NB4 (cell line): ENCODE results near the gene PEMT.

ENCODE experiments used
- DNase-seq: peaks from one replicate; pipeline ENCODE4 v3.0.0; 2010; ENCODE audit warnings: low read depth
- H3K4me3 ChIP-seq: one replicate; pipeline ENCODE4 v1.5.1; 2011; ENCODE audit warnings: mild to moderate bottlenecking, low read depth, low read length, moderate library complexity
- CTCF ChIP-seq: IDR thresholded peaks from one replicate; pipeline ENCODE4 v1.5.1; 2012; ENCODE audit warnings: low read depth, low read length
- MYC ChIP-seq: IDR thresholded peaks from 2 replicates; pipeline ENCODE4 v1.6.1; 2011; ENCODE audit warnings: low read depth, low read length
- POLR2A ChIP-seq: IDR thresholded peaks from 2 replicates; pipeline ENCODE4 v1.6.1; 2011; ENCODE audit warnings: mild to moderate bottlenecking; ENCODE audit not compliant: insufficient read length; ENCODE audit errors: extremely low read depth
- TF ChIP-seq, protein P1 (sequence below): IDR thresholded peaks from 2 replicates; pipeline ENCODE4 v1.6.1; 2011; ENCODE audit warnings: low read depth, low read length

PEMT gene

GRCh38 chr17:17515934-17516930 is 75.3 kb downstream of the PEMT start:
- peak; percentile 52 for DNase-seq
- H3K4me3 ChIP-seq, result no peak overlapping the region
- no peak for TF ChIP-seq POLR2A
- no peak for TF ChIP-seq CTCF
- no peak for TF ChIP-seq MYC
- TF ChIP-seq, protein P1, sequence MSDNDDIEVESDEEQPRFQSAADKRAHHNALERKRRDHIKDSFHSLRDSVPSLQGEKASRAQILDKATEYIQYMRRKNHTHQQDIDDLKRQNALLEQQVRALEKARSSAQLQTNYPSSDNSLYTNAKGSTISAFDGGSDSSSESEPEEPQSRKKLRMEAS, result no peak

DNA sequence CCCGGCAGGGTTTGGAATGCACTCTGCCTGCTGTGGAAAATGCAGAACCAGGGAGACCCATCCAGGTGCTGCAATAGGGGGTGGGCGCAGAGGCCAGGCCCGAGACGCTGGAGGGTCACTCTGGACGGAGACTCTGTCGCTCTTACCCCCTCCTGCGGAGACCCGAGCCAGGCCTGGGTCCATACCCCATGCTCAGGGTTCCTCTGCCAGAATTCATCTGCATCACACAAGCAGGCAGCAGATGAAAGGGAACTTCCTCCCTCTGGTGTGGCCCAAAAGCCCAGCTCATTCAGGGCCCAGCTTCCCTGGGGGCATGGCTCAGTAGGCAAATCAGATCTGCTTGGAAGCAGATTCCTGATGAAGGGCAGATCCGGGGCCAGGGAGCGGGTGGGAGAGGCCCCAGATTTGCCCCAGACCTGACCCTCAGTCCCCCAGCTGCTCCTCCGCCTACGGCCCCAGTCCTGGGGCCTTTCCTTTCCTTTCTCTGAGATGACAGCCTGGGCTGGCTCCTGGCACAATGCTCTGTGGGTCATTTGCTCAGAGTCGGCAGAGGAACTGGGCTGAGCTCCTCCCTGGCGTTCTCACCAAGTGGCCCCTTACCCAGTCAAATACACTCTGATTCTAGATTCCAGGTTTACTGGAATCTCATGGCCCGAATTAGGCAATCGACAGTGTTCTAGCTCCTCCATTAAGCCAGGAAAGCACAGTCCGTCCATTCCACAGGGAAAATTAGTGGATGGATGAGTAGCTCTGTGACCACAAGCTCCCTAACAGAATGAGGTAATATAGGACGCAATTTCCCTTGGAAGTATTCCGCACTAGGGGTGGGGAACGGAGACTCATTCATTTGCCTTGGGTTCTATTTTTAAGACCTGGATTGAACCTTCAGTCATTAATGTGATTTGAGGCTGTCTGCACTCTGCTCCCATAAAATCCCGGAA is 76.2 kb downstream of the PEMT start:
- TF ChIP-seq POLR2A, result no peak
- no peak for TF ChIP-seq MYC
- no peak for TF ChIP-seq CTCF
- TF ChIP-seq, protein P1, result no peak
- H3K4me3 ChIP-seq, result no peak overlapping the region
- DNase-seq, result peak; percentile 44

- DNase-seq, result no peak
- TF ChIP-seq POLR2A (no peak), MYC (no peak), CTCF (no peak)
- TF ChIP-seq, protein P1, result no peak
- H3K4me3 ChIP-seq, result no peak overlapping the region
These were observed 77.0 kb downstream of the PEMT start for GRCh38 chr17:17514361-17514992.

- no peak for DNase-seq
- no peak overlapping the region for H3K4me3 ChIP-seq
- TF ChIP-seq, protein P1, result no peak
- TF ChIP-seq CTCF (no peak), POLR2A (no peak), MYC (no peak)
These were observed 77.9 kb downstream of the PEMT start for GRCh38 chr17:17513626-17514025.

DNA sequence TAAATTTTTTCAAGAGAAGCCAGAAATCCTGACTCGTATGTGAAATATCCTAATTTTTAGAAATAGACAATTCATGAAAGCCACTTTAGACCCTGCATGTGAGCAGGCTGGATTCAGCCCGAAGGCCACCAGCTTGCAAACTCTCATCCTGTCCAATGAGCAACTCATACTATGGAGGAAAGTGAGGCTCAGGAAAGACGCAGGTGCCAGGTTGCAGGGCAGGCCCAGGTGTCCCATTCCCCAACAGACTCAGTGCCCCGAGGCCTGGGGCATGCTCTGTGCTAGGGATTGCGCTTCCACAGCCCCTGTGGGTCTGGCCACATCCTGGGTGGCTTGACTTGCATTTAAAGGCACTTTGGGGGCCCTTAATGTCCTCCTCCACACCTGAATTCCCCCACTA is 78.6 kb downstream of the PEMT start:
- DNase-seq, result no peak
- peak overlapping the region; percentile 11 for H3K4me3 ChIP-seq
- TF ChIP-seq POLR2A (no peak), CTCF (no peak)
- TF ChIP-seq, protein P1, result no peak
